ENCODE measurements around the gene HTR7.
"Not testable (repeated sequence)": the region's sequence is repeated elsewhere in the genome, so short reads cannot be mapped to it uniquely, and the experiment has no call there.

The HTR7 gene

DNA sequence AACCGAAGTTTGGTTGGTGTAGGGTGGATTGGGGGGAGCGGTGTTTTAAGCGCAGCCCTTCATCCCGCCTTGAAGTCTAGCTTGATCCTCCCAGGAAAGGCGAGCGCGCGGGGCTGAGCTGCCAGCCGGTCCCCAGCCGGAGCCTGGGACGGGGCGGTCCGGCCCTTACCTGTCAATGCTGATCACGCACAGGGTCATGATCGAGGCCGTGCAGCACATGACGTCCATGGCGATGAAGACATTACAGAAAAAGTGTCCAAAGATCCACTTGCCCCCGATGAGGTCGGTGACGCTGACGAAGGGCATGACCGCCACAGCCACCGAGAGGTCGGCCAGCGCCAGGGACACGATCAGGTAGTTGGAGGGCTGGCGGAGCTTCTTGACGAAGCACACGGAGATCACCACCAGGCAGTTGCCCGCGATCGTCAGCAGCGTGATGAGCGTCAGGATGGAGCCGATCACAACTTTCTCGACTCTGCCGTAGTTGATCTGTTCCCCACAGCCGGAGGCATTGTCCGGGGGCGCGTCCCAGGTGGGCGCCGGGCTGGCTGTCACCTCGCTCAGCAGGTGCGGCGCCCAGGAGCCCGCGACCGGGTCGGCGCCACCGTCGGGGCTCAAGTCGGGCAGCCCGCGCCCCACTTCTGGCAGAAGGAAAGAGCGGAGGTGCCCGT, 740 bp downstream of the HTR7 start:
- DNase-seq = no peak

DNA sequence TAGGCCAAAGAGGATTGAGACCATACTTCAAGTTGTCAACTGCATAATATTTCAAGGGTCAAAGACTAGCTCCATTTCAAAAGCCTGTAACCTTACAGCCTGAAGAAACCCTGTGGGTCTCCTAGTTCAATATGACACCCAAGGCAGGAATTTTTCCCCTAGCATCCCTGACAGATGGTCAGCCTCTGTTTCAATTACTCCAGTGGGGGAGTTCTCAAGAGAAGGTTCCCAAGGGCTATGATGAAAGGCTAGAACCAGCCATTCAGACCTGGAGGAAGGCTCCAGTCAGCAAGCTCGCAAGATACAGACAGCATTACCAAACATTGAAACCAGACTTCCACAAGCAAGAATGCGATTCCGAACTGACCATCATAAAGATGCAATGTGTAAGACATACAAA, 1.6 kb downstream of the HTR7 start:
- no peak for DNase-seq

DNA sequence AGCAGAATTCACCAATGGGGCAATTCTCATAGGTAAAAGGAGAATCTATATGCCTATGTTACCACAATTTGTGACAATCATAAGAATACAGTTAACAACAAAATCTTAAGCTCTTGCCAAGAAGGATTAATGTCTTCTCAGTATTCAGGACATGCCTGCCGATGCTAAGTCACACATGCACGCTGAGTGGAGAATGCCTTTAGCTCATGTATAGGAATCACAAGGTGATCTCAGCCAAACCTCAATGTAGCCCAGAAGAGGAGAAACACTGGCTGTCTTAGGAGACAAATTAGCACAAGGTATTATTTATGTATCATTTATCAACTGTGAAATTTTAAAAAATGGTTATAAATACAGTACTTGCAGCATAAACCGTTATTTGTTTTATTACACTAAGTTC, 2.7 kb downstream of the HTR7 start:
- DNase-seq = no peak

- no peak for DNase-seq
These were observed 7.7 kb downstream of the HTR7 start for GRCh38 chr10:90849956-90850749.

GRCh38 chr10:90847436-90847835, 10.4 kb downstream of the HTR7 start:
- no peak for DNase-seq

GRCh38 chr10:90846746-90847145, 11.1 kb downstream of the HTR7 start:
- no peak for DNase-seq

DNA sequence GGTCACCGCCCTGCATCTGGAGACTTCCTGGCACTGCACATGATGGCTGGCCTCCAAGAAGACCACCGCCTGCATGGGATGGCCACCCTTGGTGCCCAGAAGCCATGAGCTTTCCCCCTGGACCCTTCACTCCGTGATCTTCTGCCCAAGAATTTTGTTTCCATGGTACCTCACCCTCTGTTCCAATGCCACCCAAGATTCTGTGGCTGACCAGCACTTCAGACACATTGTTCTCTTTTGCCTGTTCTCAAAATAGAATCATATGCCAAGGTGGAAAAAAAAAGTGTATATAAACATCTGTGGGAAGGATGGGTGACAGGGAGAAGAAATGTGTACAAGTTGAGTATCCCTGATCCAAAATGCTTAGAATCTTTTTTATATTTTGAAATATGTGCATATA, 12.1 kb downstream of the HTR7 start:
- no peak for DNase-seq

DNA sequence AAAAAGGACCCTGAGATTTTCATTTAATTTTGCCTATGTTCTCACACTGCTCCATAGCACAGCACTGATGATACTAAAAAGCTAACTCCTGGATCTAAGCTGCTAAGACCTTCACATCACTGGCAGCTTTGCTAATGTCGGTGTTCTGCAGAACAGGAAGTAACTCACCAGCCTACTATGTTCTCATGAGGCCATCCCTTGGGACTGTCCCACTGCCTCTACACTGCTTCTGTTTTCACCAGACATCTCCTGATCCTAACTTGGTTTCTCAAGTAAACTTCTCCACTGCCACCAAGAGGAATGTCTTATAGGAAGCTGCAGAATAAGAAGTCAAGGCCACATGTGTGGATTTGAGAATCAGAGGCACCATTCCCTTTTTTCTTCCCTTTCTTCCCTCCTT, 15.1 kb downstream of the HTR7 start:
- DNase-seq = no peak

DNA sequence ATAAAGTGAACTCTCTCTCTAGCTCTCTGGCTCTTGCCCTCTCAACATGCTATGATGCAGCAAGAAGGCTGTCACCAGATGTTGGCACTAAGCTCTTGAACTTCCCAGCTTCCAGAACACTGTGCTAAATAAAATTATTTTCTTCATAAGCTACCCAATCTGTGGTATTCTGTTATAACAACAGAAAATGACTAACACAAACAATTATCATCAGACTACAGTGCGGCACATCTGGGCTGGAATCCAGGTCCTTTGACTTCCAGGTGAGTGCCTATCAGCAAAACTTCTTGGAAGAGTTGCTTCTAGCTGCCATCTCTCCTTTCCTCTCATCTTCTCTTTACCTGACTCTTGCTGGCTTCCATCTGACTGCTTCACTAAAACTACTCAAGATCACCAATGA, 20.4 kb downstream of the HTR7 start:
- no peak for DNase-seq

DNA sequence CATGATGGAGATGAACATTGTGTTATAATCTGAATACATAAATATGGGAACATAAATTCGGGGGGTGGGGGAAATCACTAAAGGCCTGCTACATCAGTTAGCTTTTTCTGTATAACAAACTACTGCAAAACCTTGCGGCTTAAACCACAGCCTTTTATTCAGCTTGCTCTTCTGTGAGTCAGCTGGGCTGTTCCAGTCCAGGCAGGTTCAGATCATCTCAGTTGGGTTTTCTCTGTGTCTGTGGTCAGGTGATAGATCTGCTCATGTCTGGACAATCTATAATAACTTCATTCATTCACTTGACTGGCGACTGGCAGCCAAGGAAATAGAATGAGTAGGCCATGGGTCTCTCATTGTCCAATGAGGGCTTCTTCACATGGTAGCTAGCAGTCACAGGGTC, 23.5 kb downstream of the HTR7 start:
- DNase-seq = no peak

DNA sequence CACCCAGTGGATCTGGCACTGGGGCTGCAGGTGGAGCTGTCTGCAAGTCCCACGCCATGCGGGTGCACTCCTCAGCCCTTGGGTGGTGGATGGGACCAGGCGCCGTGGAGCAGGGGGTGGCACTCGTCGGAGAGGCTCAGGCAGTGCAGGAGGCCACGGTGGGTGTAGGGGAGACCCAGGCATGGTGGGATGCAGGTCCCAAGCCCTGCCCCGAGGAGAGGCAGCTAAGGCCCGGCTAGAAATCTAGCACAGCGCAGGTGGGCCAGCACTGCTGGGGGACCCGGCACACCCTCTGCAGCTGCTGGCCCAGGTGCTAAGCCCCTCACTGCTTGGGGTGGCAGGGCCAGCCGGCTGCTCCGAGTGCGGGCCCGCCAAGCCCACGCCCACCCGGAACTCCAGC, 25.7 kb downstream of the HTR7 start:
- no peak for DNase-seq

DNA sequence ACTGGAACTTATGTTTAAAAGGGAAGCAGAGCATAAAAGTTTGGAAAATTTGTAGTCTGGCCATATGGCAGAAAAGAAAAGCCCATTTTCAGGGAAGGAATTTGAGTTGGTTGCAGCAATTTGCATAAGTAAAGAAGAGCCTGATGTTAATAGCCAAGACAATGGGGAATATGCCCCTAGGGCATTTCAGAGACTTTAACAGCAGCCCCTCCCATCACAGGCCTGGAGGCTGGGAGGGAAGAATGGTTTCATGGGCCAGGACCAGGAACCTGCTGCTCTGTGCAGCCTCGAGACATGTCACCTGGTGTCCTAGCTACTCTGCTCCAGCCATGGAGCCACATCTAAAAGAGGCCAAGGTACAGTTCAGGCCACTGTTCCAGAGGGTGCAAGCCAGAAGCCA, 35.3 kb downstream of the HTR7 start:
- no peak for DNase-seq

GRCh38 chr10:90821864-90822263, 36.0 kb downstream of the HTR7 start:
- DNase-seq = not testable (repeated sequence)

- no peak for DNase-seq
These were observed 37.9 kb downstream of the HTR7 start for GRCh38 chr10:90819911-90820310.

DNA sequence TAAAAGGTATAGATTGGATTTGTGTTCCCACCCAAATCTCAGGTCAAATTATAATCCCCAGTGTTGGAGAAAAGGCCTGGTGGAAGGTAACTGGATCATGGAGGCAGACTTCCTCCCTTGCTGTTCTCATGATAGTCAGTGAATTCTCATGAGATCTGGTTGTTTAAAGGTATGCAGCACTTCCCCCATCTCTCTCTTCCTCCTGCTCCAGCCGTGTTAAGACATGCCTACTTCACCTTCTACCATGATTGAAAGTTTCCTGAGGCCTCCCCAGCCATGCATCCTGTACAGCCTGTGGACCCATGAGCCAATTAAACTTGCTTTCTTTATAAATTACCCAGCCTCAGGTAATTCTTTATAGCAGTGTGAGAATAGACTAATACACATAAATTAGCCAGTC, 39.1 kb downstream of the HTR7 start:
- no peak for DNase-seq

DNA sequence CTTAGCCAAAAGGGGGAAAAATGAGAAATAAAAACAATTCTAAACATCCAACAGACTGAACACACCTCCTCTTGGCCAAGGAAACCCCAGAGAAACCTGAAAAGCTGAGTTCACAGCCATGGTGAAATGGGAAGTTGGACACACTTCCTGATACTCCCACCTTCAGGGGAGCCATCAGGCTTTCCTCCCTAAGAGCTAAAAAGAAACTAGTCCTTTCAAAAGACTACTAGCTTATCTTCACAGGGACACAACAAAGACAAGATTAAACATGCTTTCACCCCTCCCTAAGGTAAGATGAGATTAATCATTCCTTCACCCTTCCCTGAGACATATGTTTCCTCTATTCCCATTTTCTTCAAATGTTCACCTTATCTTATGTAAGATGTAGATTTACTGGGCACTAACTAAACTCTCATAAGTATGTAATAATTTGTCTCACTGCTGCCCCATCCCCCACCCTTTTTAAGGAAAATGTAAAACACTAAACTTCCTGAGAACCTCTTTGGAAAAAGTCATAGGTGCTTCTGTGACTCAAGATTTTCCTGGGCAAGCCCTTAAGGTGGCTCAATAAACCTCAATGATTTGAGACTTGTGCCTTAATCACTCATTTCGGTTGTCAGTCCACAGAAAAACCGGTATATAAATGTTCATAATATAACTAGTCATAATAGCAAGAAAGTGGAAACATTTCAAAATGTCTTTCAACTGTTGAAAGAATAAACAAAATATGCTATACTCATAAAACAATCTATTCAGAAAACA, 40.5 kb downstream of the HTR7 start:
- DNase-seq = no peak

- no peak for DNase-seq
These were observed 41.4 kb downstream of the HTR7 start for GRCh38 chr10:90816466-90816865.

DNA sequence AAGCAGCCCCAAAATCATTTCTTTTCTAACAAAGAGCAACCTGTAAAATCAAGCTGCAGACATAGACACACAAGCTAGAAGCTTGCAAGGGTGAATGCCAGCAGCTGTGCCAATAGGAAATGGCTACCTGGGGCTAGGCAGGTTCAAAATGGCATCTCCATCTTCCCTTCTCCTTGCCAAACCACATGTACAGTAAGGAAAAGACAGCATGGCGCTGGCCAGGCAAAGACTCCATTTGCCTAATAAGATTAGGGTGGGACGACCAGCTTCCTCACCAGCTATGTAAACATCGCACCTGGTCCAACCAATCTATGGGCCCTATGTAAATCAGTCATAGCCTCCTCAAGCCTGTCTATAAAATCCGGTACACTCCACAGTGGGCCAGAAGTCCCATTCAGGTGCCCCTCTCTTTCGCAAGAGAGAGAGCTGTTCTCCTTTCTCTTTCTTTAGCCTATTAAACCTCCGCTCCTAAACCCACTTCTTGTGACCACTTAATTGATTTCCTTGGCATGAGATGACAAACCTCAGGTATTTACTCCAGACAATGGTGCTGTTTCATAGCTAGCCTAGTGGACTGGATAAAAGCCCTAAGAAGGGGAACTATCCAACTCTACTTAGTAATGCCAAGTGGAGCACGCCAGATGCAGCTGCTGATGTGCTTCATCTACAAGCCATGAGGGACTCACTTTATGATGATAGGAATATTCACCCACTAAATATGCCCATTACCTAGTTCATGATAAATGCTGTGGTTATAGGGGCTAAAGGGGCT, 44.1 kb downstream of the HTR7 start:
- DNase-seq = no peak

DNA sequence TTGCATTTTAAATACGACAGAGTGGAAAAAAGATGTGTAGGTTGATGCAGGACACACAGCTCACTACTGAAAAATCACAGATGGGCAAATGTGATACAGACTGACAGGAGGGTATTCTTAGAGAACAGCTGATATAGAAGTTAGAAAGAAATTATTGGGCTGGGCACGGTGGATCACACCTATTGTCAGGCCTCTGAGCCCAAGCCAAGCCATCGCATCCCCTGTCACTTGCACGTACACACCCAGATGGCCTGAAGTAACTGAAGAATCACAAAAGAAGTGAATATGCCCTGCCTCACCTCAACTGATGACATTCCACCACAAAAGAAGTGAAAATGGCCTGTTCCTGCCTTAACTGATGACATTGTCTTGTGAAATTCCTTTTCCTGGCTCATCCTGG, 50.7 kb downstream of the HTR7 start:
- DNase-seq = not testable (repeated sequence)

DNA sequence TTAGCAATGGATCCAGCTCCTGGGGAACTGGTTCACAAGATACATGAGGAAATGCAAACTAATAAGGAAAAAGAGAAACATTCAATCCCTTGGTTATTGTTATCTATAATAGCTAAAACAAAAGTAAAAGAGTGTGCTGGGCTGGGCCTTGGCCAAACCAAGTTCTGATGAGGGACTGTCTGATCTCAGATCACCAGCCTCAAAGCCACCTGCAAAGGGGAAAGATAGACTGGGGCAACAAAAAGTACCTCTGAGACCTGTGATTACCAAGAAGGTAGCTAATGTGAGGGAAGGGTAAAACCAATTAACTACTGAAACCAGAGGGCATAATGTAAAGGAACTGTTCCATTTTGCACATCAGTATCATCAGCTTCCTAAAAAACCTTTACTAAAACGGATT, 51.2 kb downstream of the HTR7 start:
- DNase-seq = no peak

- no peak for DNase-seq
These were observed 52.6 kb downstream of the HTR7 start for GRCh38 chr10:90805206-90805605.

GRCh38 chr10:90804354-90804753, 53.5 kb downstream of the HTR7 start:
- DNase-seq = no peak

GRCh38 chr10:90801608-90802007, 56.2 kb downstream of the HTR7 start:
- no peak for DNase-seq

Data from DMS153 (cell line).